Neural progenitor cell (in vitro differentiated cells): ENCODE data around the gene PRKCE. TPM values are rescaled to one million over a fixed set of nuclear protein-coding genes. Genes with fewer than 3 reads are reported as not detected.

Experiments
- DNase-seq: peaks from one replicate; pipeline ENCODE4 v3.0.0-alpha.2; 2016; ENCODE audit warnings: low spot score
- H2AFZ ChIP-seq: fragments of 200-600 bp; sonication (generic); replicated peaks from 2 replicates; pipeline ENCODE4 v1.6.1; 2016; ENCODE audit warnings: antibody characterized with exemption
- H3F3A ChIP-seq: fragments of 200-600 bp; sonication (generic); 2 replicates; pipeline ENCODE4 v1.6.1; 2016; ENCODE audit warnings: antibody characterized with exemption, low read depth
- H3K27ac ChIP-seq: fragments of 200-600 bp; sonication (generic); 2 replicates; pipeline ENCODE4 v1.5.1; 2016; ENCODE audit warnings: mild to moderate bottlenecking
- H3K27me3 ChIP-seq: fragments of 200-600 bp; sonication (generic); 2 replicates; pipeline ENCODE4 v1.6.1; 2016; ENCODE audit warnings: mild to moderate bottlenecking, moderate library complexity
- H3K36me3 ChIP-seq: fragments of 200-600 bp; sonication (generic); 2 replicates; pipeline ENCODE4 v1.5.1; 2016
- H3K4me1 ChIP-seq: fragments of 200-600 bp; sonication (generic); 2 replicates; pipeline ENCODE4 v1.6.1; 2016; ENCODE audit warnings: mixed run types
- H3K4me2 ChIP-seq: fragments of 200-600 bp; sonication (generic); 2 replicates; pipeline ENCODE4 v1.6.1; 2016
- H3K4me3 ChIP-seq: fragments of 200-600 bp; sonication (generic); 2 replicates; pipeline ENCODE4 v1.5.1; 2016
- H3K79me2 ChIP-seq: fragments of 200-600 bp; sonication (generic); 2 replicates; pipeline ENCODE4 v1.6.1; 2016; ENCODE audit warnings: low read depth
- H3K9ac ChIP-seq: fragments of 200-600 bp; sonication (generic); 2 replicates; pipeline ENCODE4 v1.6.1; 2016
- H3K9me3 ChIP-seq: fragments of 200-600 bp; sonication (generic); 2 replicates; pipeline ENCODE4 v1.5.1; 2016; ENCODE audit warnings: low read depth
- H4K20me1 ChIP-seq: fragments of 200-600 bp; sonication (generic); 2 replicates; pipeline ENCODE4 v1.6.1; 2016; ENCODE audit warnings: low read depth
- H3K27ac Mint-ChIP-seq: 3 replicates; pipeline ENCODE4 v1.8.0; 2021; ENCODE audit warnings: mixed read lengths
- H3K27me3 Mint-ChIP-seq: 2 replicates; pipeline ENCODE4 v1.8.0; 2022; ENCODE audit warnings: low read depth, mild to moderate bottlenecking, inconsistent platforms, moderate library complexity, mixed read lengths; ENCODE audit not compliant: insufficient read depth
- H3K36me3 Mint-ChIP-seq: 3 replicates; pipeline ENCODE4 v1.8.0; 2021; ENCODE audit warnings: mixed read lengths
- H3K4me1 Mint-ChIP-seq: 3 replicates; pipeline ENCODE4 v1.8.0; 2021; ENCODE audit warnings: mixed read lengths
- H3K4me3 Mint-ChIP-seq: 3 replicates; pipeline ENCODE4 v1.8.0; 2021; ENCODE audit warnings: mild to moderate bottlenecking, moderate library complexity, mixed read lengths
- H3K9me3 Mint-ChIP-seq: 3 replicates; pipeline ENCODE4 v1.8.0; 2020; ENCODE audit warnings: mixed read lengths
- EZH2 ChIP-seq: fragments of 200-600 bp; sonication (generic); IDR thresholded peaks from 2 replicates; pipeline ENCODE4 v1.6.1; 2017; ENCODE audit warnings: antibody characterized with exemption, mild to moderate bottlenecking, moderate library complexity
- EZH2phosphoT487 ChIP-seq: fragments of 200-600 bp; sonication (generic); IDR thresholded peaks from 2 replicates; pipeline ENCODE4 v1.6.1; 2017; ENCODE audit warnings: antibody characterized with exemption
- total RNA-seq: library from RNA; depleted of rRNA; stranded (reverse); fragments of >200 nt; gene quantifications from 2 replicates; pipeline ENCODE4 v1.2.3, GENCODE V29; 2015; ENCODE audit warnings: low replicate concordance
- TF ChIP-seq, protein P1 (sequence below): fragments of 200-600 bp; sonication (generic); IDR thresholded peaks from 2 replicates; pipeline ENCODE4 v1.5.1; 2017; ENCODE audit warnings: antibody characterized with exemption, mild to moderate bottlenecking

The PRKCE gene
- total RNA-seq, 1 donor from 2014 or later = 4.1 TPM

DNA sequence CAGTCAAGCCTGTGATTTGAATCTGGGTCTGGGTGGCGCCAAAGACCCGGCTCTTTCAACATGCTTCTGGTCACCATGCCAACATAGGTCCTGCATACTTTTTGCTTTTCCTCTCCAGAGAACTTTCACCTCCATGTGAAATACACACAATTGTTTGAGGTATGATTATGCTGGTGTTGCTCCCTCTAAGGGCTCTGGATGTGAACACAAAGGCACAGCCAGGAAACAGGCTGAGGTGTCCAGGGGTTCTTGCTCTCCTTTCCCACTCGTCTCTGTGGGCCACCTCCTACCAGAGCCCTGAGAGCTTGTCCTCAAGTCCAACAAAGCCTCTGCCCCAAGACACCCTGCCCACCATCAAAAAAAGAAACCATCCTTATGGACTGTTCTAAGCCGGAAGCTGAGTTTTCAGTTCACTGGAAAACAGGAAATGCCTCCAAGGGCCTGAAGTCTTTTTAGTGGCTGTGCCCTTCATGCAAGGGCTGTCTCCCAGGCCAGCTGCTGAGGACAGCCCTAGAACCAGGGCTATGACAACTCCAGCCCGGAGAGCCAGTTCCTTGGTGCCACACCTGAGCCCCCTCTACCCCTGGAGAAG is 545.5 kb downstream of the PRKCE start:
- no peak overlapping the region for H2AFZ ChIP-seq
- H3K4me1 ChIP-seq = no peaks in the 10 kb centered on the region
- no peak overlapping the region for H3K4me3 Mint-ChIP-seq
- TF ChIP-seq EZH2 (no peak), EZH2phosphoT487 (no peak)
- TF ChIP-seq, protein P1, sequence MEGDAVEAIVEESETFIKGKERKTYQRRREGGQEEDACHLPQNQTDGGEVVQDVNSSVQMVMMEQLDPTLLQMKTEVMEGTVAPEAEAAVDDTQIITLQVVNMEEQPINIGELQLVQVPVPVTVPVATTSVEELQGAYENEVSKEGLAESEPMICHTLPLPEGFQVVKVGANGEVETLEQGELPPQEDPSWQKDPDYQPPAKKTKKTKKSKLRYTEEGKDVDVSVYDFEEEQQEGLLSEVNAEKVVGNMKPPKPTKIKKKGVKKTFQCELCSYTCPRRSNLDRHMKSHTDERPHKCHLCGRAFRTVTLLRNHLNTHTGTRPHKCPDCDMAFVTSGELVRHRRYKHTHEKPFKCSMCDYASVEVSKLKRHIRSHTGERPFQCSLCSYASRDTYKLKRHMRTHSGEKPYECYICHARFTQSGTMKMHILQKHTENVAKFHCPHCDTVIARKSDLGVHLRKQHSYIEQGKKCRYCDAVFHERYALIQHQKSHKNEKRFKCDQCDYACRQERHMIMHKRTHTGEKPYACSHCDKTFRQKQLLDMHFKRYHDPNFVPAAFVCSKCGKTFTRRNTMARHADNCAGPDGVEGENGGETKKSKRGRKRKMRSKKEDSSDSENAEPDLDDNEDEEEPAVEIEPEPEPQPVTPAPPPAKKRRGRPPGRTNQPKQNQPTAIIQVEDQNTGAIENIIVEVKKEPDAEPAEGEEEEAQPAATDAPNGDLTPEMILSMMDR = no peak
- no peaks in the 10 kb centered on the region for H3K27me3 Mint-ChIP-seq
- H3K27ac Mint-ChIP-seq = no peak overlapping the region
- no peak overlapping the region for H3K9ac ChIP-seq
- no peaks in the 10 kb centered on the region for H3K27me3 ChIP-seq
- no peaks in the 10 kb centered on the region for H3K36me3 ChIP-seq
- no peaks in the 10 kb centered on the region for H3K9me3 ChIP-seq
- no peaks in the 10 kb centered on the region for H3F3A ChIP-seq
- H3K36me3 Mint-ChIP-seq = no peaks in the 10 kb centered on the region
- no peak overlapping the region for H3K27ac ChIP-seq
- H3K79me2 ChIP-seq = no peaks in the 10 kb centered on the region
- no peak for DNase-seq
- no peaks in the 10 kb centered on the region for H3K4me1 Mint-ChIP-seq
- H3K9me3 Mint-ChIP-seq = peaks cover 8% of the 10 kb centered on the region
- no peak overlapping the region for H3K4me2 ChIP-seq
- H4K20me1 ChIP-seq = no peaks in the 10 kb centered on the region
- no peak overlapping the region for H3K4me3 ChIP-seq

DNA sequence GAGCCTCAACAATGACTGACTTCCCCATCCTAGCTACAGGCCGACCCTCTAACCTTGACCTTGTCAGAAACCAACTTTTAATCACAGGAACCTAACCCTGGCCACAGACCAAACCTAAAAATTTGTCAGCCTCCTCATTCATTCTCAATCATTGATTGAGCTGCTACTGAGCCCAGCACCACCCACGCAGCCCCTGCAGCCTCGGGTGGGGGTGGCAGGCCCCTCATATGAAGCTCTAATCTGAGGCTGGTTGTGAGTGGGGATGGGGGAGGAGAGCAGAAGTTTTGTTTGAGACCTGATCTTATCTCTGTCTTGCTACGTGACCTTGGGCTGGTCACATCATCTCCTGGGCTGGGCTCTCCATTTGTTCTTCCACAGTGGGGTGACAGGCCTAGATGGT is 546.2 kb downstream of the PRKCE start:
- Mint-ChIP-seq H3K4me1 (no peaks in the 10 kb centered on the region), H3K36me3 (no peaks in the 10 kb centered on the region), H3K27ac (no peak overlapping the region), H3K4me3 (no peak overlapping the region), H3K27me3 (no peaks in the 10 kb centered on the region), H3K9me3 (peaks cover 8% of the 10 kb centered on the region)
- H3K27ac ChIP-seq = no peak overlapping the region
- no peaks in the 10 kb centered on the region for H3K36me3 ChIP-seq
- DNase-seq = no peak
- no peak overlapping the region for H3K4me2 ChIP-seq
- no peaks in the 10 kb centered on the region for H3K27me3 ChIP-seq
- no peak overlapping the region for H3K4me3 ChIP-seq
- H4K20me1 ChIP-seq = no peaks in the 10 kb centered on the region
- H3F3A ChIP-seq = no peaks in the 10 kb centered on the region
- no peak overlapping the region for H3K9ac ChIP-seq
- no peaks in the 10 kb centered on the region for H3K9me3 ChIP-seq
- no peak for TF ChIP-seq EZH2
- TF ChIP-seq, protein P1 = no peak
- no peaks in the 10 kb centered on the region for H3K4me1 ChIP-seq
- H3K79me2 ChIP-seq = no peaks in the 10 kb centered on the region
- no peak overlapping the region for H2AFZ ChIP-seq

DNA sequence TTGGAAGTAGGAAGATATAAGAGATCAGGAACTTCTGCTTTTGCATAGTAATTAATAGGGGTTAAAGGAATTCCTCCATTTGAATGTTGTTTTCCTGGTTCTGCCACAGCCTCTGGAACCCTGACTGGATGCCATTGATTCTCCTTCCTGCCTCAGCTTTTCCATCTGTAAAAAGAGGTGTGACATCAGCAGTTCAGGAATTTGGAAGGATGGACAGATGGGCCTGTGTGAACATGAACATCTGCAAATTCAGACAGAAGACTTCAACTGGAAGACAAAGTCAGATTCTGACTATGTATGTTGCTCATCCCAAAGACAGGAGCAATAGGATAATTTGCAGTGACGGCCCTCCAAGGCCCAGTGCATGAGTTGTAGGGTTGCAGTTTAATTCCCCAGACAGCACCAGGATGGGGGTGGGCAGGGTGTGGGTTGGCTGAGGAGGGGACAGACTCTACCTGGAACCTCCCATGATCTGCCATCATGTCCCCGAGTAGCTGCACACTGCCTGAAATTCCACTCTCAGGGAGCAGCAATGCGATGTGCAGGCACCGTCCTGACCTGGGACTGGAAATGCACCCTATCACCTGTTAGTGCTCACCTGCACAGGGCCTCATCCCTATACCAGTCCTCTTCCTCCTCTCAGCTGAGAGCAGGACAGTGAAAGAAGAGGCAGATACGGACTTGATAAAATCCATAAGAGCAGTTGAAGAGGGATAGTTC is 546.8 kb downstream of the PRKCE start:
- H3K9me3 Mint-ChIP-seq = peaks cover 11% of the 10 kb centered on the region
- no peak overlapping the region for H3K4me3 Mint-ChIP-seq
- Histone ChIP-seq H3K36me3 (no peaks in the 10 kb centered on the region), H4K20me1 (no peaks in the 10 kb centered on the region), H3K27me3 (no peaks in the 10 kb centered on the region), H3K9ac (no peak overlapping the region), H3K9me3 (no peaks in the 10 kb centered on the region), H3F3A (no peaks in the 10 kb centered on the region), H3K4me1 (no peaks in the 10 kb centered on the region), H3K4me2 (no peak overlapping the region), H3K27ac (no peak overlapping the region), H3K79me2 (no peaks in the 10 kb centered on the region), H2AFZ (no peak overlapping the region), H3K4me3 (no peak overlapping the region)
- H3K27me3 Mint-ChIP-seq = no peaks in the 10 kb centered on the region
- no peak overlapping the region for H3K27ac Mint-ChIP-seq
- DNase-seq = no peak
- H3K4me1 Mint-ChIP-seq = no peaks in the 10 kb centered on the region
- TF ChIP-seq EZH2phosphoT487 (no peak), EZH2 (no peak)
- TF ChIP-seq, protein P1 = no peak
- no peaks in the 10 kb centered on the region for H3K36me3 Mint-ChIP-seq
